ENCODE results near the gene LMF1.

DNA sequence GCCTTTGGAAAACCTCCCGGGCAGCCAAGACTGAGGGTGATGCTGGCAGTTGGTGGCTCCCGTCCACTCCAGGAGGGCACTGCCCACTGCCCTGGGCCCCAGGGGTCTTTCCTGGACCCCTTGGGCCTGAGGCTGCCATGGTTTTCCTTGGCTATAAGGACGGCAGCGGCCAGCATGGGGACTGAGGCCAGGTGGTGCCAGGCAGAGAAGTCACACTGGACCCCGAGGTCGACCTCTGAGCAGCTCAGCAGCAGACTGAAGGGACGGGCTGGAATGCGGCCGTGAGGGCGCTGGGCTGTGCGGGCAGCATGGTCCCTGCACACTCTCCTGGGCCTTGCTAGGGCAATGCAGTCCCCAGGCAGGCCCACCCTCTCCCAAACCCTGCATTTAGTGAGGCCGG, 114.7 kb downstream of the LMF1 start:
- TF ChIP-seq, protein P1, sequence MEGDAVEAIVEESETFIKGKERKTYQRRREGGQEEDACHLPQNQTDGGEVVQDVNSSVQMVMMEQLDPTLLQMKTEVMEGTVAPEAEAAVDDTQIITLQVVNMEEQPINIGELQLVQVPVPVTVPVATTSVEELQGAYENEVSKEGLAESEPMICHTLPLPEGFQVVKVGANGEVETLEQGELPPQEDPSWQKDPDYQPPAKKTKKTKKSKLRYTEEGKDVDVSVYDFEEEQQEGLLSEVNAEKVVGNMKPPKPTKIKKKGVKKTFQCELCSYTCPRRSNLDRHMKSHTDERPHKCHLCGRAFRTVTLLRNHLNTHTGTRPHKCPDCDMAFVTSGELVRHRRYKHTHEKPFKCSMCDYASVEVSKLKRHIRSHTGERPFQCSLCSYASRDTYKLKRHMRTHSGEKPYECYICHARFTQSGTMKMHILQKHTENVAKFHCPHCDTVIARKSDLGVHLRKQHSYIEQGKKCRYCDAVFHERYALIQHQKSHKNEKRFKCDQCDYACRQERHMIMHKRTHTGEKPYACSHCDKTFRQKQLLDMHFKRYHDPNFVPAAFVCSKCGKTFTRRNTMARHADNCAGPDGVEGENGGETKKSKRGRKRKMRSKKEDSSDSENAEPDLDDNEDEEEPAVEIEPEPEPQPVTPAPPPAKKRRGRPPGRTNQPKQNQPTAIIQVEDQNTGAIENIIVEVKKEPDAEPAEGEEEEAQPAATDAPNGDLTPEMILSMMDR (IDR thresholded peaks at IDR 0.05): no peak
- TF ChIP-seq POLR2A (IDR thresholded peaks at IDR 0.05): no peak
